Right lobe of liver (tissue), 4 donors: Measurements from ENCODE around the gene SRGAP2B.
"Not testable (repeated sequence)": the region's sequence is repeated elsewhere in the genome, so short reads cannot be mapped to it uniquely, and the experiment has no call there.

ENCODE experiments used
- POLR2A ChIP-seq: fragments of 450-650 bp; IDR thresholded peaks from one replicate; pipeline ENCODE4 v1.6.1; 2017; ENCODE audit warnings: antibody characterized with exemption, mild to moderate bottlenecking
- TF ChIP-seq, protein P1 (sequence below), 4 donors: fragments of 200-600 bp in 3 of 4; fragments of 450-650 bp in 1 of 4; IDR thresholded peaks; one replicate each; pipeline versions ENCODE4 v1.5.1 to v1.8.0; 2016 to 2022; ENCODE audit warnings: antibody characterized with exemption in 4 of 4, mild to moderate bottlenecking in 2 of 4
- donor health status: DM: no; HTN: no; CAD: no.
- donor health status: DM: no; HTN: no; CAD: no.
- donor health status: DM: no; HTN: yes; CAD: no.

DNA sequence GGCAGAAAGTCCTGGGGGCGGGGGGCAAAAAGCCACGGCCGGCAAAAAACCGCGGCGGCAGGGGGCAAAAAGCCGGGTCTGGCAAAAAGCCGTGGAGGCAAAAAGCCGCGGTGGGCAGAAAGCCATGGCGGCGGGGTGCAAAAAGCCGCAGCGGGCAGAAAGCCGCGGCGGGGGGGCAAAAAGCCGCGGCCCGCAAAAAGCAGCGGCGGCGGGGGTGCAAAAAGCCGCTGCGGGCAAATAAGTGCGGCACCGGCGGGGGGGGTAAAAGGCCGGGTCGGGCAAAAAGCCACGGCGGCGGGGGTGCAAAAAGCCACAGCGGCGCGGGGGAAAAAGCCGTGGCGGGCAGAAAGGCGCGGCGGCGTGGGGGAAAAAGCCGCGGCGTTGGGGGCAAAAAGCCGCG is 212.1 kb downstream of the SRGAP2B start:
- not testable (repeated sequence) for TF ChIP-seq POLR2A
- TF ChIP-seq, protein P1, sequence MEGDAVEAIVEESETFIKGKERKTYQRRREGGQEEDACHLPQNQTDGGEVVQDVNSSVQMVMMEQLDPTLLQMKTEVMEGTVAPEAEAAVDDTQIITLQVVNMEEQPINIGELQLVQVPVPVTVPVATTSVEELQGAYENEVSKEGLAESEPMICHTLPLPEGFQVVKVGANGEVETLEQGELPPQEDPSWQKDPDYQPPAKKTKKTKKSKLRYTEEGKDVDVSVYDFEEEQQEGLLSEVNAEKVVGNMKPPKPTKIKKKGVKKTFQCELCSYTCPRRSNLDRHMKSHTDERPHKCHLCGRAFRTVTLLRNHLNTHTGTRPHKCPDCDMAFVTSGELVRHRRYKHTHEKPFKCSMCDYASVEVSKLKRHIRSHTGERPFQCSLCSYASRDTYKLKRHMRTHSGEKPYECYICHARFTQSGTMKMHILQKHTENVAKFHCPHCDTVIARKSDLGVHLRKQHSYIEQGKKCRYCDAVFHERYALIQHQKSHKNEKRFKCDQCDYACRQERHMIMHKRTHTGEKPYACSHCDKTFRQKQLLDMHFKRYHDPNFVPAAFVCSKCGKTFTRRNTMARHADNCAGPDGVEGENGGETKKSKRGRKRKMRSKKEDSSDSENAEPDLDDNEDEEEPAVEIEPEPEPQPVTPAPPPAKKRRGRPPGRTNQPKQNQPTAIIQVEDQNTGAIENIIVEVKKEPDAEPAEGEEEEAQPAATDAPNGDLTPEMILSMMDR (IDR thresholded peaks at IDR 0.05): not testable (repeated sequence)
